Measurements from ENCODE around the gene AKT1.

DNA sequence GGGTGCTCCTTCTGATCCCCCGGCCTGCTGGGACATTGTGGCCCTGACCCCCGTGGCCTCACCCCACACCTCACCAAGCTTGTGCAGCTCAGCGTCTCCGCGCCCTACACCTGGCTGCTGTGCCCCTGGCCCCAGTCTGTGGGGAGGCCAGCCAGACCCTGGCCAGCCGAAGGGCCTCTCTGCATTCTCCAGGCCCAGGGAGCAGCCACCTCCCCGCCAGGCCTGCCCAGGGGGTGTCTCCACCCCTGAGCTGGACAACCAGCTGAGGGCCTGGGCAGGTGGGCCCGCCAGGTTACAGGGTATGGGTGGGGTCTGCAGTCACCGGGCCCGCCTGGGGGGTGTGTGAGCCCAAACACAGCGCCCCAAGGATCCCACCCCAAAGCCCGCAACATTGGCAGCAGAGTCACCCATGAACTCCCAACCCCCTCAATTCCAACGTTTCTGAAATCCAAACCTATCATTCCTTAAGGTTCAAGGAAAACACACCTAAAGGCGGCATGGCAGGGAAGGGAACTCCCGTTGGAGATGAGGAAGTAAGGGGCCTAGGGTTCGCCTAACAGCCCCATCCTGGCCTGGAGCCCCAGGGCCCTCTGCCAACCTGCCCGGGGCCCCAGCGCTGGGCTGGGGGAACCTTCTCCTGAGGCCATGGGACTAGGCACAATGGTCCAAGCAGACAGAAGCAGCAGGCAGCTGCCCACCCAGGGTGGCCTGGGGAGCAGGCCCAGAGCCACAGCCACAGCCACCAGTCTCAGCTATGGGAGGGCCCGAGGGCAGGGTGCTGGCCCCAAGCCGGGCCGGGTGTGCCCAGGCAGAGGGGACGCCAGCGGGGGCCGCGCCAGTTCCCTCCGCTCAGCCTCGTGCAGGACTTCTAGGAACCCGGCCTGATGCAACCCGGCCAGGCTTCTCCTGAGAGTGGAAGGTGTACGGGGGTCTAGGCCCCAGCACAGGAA, 8.5 kb downstream of the AKT1 start:
- no peak for TF ChIP-seq CTCF (IDR thresholded peaks at IDR 0.05)
- no peak for TF ChIP-seq POLR2A (IDR thresholded peaks at IDR 0.05)
